ENCODE measurements around the gene GLIS1.

The GLIS1 gene

GRCh38 chr1:53501065-53502005, 237.6 kb downstream of the GLIS1 start:
- no peak for DNase-seq

DNA sequence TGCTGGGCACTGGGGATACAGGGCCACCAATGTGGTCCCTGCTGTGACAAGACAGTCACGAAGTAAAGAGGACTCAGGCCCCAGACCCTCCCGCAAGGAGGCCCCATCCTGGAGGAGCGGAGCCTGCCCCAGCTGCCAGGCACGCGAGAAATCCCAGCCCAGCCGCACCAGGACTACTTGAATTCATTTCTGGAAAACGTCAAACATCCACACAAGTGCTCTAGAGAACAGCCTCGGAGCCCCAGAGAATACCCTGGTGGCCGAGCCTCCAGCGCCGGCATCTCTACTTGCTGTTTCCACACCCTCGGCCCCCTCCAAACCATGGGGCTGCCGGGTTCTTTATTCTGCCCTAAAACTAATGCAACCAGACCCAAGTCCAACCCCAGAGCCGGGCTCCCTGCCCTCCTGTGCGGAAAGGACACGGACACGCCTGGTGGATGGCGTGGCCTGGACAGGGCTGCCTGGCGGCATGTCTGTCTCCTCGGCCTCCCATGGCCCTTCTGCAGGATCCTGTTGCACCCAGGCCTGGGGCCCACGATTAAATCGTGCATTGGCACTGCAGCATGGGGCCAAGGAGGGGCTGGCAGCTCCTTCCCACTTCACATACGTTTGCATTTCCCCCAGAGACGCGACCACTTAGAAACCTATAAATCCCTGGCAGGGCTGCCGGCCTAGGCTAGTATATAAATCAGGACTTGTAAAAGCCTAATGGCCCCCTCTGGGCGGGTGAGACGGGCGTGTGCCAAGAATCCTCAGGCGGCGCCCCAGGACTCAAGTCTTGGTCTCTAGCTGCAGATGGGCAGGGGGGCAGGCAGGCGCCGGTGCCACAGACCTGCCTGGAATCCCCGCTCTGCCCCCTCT, 238.5 kb downstream of the GLIS1 start:
- no peak for DNase-seq

DNA sequence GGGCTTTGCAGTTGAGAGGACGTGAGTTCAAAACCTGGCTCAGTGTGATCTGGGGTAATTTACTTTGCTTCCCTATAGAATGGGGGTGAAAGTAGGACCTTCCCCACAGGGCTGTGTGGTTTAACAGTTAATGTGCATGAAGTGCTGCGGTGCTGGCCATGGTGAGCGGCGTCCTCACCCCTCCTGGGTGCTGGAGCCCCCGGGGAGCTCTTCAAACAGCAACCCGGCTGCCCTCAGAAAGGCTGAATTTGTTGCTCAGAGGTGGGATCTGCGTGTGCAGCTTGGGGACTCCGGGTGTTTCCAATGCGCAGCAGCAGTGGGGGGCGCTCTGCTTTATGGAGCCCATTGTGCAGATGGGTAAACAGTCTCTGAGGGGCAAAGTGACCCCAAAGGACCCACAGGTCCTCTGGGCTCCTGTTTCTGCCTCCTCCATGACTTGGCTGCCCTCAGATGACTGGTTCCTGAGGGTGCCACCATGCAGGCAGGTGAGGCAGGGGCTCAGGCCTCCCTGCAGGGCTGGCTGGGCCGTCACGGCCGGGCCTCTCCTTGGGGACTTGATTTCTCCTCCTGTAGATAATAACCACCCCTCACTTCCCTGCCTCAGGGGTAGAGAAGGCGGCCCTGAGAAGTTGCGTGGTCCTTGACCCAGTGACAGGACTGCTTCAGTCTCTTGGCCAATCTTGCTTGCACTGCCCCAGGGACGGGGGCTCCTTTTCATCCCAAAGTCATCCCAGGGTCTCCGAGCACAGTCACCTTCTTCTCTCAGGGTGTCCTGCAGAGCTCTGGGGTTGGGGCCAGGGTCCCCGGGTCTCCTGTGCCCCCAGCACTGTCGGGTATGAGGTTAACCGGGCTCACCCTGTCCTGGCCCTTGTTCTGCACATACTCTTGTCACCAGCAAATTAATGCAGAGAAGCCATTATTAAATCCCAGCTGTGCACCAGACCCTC, 239.4 kb downstream of the GLIS1 start:
- DNase-seq, result no peak

DNA sequence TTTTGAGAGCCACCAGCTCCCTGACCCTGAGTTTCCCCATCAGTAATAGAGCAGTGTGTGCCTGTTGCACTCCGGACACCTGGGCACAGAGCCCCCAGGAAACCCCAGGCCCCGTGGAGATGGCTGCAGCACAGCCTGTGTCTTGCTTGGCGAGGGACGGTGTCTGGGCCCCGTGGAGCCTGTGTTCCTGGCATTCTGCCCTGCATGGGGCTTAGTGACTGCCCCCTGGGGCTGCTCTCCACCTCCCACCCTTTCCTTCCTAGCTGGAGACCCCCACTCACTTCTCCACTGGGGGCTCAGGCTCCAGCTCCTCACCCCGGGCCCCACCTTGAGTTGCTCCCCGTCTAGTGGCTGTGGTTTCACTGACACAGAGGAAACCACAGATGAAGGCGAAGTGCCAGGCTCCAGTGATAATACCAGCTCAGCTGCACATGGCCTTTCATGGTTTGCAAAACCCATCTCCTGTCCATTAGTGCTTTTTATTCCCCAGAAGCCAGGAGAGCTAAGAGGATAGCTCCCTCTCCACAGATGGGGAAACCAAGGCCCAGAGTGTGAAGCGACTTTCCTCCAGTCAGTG, 240.3 kb downstream of the GLIS1 start:
- DNase-seq, result no peak

- DNase-seq, result no peak
These were observed 243.2 kb downstream of the GLIS1 start for GRCh38 chr1:53495633-53496345.

GRCh38 chr1:53490351-53490750, 248.6 kb downstream of the GLIS1 start:
- DNase-seq, result no peak

- DNase-seq, result no peak
These were observed 252.5 kb downstream of the GLIS1 start for GRCh38 chr1:53486395-53487026.

GRCh38 chr1:53485478-53486394, 253.2 kb downstream of the GLIS1 start:
- DNase-seq, result peak; percentile 72

- no peak for DNase-seq
These were observed 254.1 kb downstream of the GLIS1 start for GRCh38 chr1:53484705-53485477.

DNA sequence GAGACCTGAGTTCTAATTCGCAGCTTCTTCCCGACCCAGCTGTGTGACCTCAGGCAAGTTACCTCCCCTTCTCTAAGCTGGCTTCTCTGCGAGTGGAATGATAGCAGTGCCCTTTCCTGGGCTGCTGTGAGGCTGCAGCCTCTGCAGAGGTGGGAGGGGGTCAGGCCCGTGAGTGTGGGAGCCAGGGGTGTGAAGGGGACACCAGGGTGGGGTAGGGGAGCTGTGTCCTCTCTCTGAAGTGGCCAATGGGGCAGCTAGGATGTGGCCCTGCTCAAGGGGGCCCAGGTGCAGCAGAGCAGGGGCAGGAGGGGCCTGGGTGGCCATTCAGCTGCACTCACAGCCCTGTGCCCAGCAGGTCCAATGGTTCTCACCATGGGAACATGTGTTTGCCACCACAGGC, 255.3 kb downstream of the GLIS1 start:
- DNase-seq, result no peak

DNA sequence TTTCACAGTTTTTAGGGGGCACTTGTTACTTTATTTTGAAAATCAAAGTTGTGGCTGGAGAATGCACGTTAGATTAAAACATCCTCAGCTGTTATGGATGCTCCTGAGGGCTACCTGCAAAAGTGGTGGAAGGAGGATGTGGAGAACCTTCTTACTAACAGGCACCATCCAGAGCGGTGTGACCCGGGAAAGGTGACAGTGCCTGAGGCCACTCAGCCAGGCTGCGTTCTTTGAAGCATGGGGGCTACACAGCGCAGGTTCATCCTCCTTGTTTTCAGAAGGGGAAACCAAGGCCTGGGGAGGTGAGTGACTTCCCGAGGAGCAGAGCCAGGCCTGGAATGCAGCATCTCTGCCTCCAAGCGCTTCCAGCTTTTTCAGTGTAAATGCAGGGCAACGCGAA, 255.8 kb downstream of the GLIS1 start:
- no peak for DNase-seq

GRCh38 chr1:53482441-53483153, 256.4 kb downstream of the GLIS1 start:
- DNase-seq, result no peak

GRCh38 chr1:53481456-53481855, 257.5 kb downstream of the GLIS1 start:
- no peak for DNase-seq

GRCh38 chr1:53480678-53481077, 258.3 kb downstream of the GLIS1 start:
- DNase-seq, result no peak

GRCh38 chr1:53478502-53478818, 260.5 kb downstream of the GLIS1 start:
- no peak for DNase-seq

- no peak for DNase-seq
These were observed 261.1 kb downstream of the GLIS1 start for GRCh38 chr1:53477651-53478501.

- no peak for DNase-seq
These were observed 262.4 kb downstream of the GLIS1 start for GRCh38 chr1:53476579-53476978.

DNA sequence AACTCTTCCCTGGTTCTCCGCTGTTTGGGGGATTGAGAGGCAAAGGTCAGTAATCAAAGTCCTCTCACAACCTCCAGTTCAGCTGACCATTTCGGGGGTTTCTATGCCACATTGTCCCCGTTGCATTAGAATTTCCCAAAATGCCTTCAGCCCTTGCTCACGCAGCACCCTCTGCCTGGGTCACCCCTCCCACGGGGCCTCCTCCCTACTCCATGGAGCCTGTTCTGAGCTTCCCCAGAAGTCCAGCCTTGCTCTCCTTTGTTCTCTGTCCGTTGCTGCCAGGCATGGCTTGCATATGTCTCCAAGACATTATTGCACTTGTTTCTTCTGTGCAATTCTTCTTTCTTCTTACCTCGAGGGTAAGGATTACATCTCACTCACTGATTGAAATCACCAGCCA, 263.3 kb downstream of the GLIS1 start:
- DNase-seq, result no peak

Measured in NCI-H748 treated with DMSO at 0.1 percent for 48 hours (cell line).